GM18951 (cell line): ENCODE measurements around the gene TMEM69.
"Not testable (repeated sequence)": the region's sequence is repeated elsewhere in the genome, so short reads cannot be mapped to it uniquely, and the experiment has no call there.

Source experiments
- POLR2A ChIP-seq: IDR thresholded peaks from 4 replicates; pipeline ENCODE4 v1.6.1; 2011; ENCODE audit warnings: mild to moderate bottlenecking; ENCODE audit not compliant: insufficient read length, insufficient read depth; ENCODE audit errors: extremely low read depth
- in situ Hi-C: fragments of 300-500 bp; cut with MboI; formaldehyde crosslinking; loops from one replicate; pipeline ENCODE4 v1.12.0; 2022; ENCODE audit warnings: low sequenced_read_pairs, mixed read lengths, inconsistent platforms; ENCODE audit not compliant: unreplicated experiment

The TMEM69 gene

GRCh38 chr1:45730075-45730779 lies 42.2 kb downstream of the TMEM69 start:
- TF ChIP-seq POLR2A: no peak
- in situ Hi-C loops: no loop called here

GRCh38 chr1:45730780-45731319 lies 42.9 kb downstream of the TMEM69 start:
- no peak for TF ChIP-seq POLR2A
- in situ Hi-C loops: no loop called here

- in situ Hi-C loops: no loop called here
- TF ChIP-seq POLR2A: no peak
Observed at GRCh38 chr1:45739137-45739536, 51.2 kb downstream of the TMEM69 start.

GRCh38 chr1:45739641-45740156 lies 51.7 kb downstream of the TMEM69 start:
- in situ Hi-C loops: not testable (repeated sequence)
